HUES6 (cell line): ENCODE data around the gene FOXF1.

Experiments
- H3K27ac ChIP-seq: 2 replicates; pipeline ENCODE4 v1.7.0; 2013; ENCODE audit warnings: low read depth, mild to moderate bottlenecking, low read length, inconsistent platforms
- H3K27me3 ChIP-seq: 2 replicates; pipeline ENCODE4 v1.6.1; 2013; ENCODE audit warnings: low read length; ENCODE audit not compliant: control insufficient read depth, insufficient read depth
- H3K36me3 ChIP-seq: 2 replicates; pipeline ENCODE4 v1.6.1; 2013; ENCODE audit warnings: low read length; ENCODE audit not compliant: control insufficient read depth, insufficient read depth
- H3K4me1 ChIP-seq: 2 replicates; pipeline ENCODE4 v1.6.1; 2013; ENCODE audit warnings: low read length; ENCODE audit not compliant: control insufficient read depth, insufficient read depth
- H3K4me3 ChIP-seq: 2 replicates; pipeline ENCODE4 v1.5.1; 2013; ENCODE audit warnings: low read depth, low read length
- H3K9ac ChIP-seq: one replicate; pipeline ENCODE4 v1.6.1; 2013; ENCODE audit warnings: mild to moderate bottlenecking, low read length
- H3K9me3 ChIP-seq: 2 replicates; pipeline ENCODE4 v1.6.1; 2013; ENCODE audit warnings: low read depth, low read length; ENCODE audit not compliant: control insufficient read depth, insufficient read depth

FOXF1 gene

GRCh38 chr16:86505899-86506864, 4.1 kb upstream of the FOXF1 start:
- Histone ChIP-seq H3K4me1 (peaks cover 37% of the 10 kb centered on the region), H3K4me3 (no peak overlapping the region), H3K27me3 (peaks cover 99% of the 10 kb centered on the region), H3K9me3 (no peaks in the 10 kb centered on the region), H3K27ac (no peak overlapping the region), H3K9ac (no peak overlapping the region), H3K36me3 (no peaks in the 10 kb centered on the region)

- peak overlapping the region; percentile 7 for H3K9ac ChIP-seq
Observed at GRCh38 chr16:86507173-86508027, 2.9 kb upstream of the FOXF1 start.

GRCh38 chr16:86508028-86508946, 2.0 kb upstream of the FOXF1 start:
- Histone ChIP-seq H3K27ac (no peak overlapping the region), H3K27me3 (peaks cover 99% of the 10 kb centered on the region), H3K4me3 (peak overlapping the region; percentile 56), H3K36me3 (no peaks in the 10 kb centered on the region), H3K9ac (peak overlapping the region; percentile 28), H3K4me1 (peaks cover 51% of the 10 kb centered on the region), H3K9me3 (no peaks in the 10 kb centered on the region)

More at GRCh38 chr16:86507173-86508027, 2.9 kb upstream of the FOXF1 start:
- Histone ChIP-seq H3K36me3 (no peaks in the 10 kb centered on the region), H3K27ac (no peak overlapping the region), H3K4me3 (peak overlapping the region; percentile 56), H3K4me1 (peaks cover 44% of the 10 kb centered on the region), H3K27me3 (peaks cover 99% of the 10 kb centered on the region), H3K9me3 (no peaks in the 10 kb centered on the region)

- Histone ChIP-seq H3K36me3 (no peaks in the 10 kb centered on the region), H3K4me3 (peak overlapping the region; percentile 56), H3K27ac (no peak overlapping the region), H3K9me3 (no peaks in the 10 kb centered on the region), H3K4me1 (peaks cover 55% of the 10 kb centered on the region), H3K9ac (no peak overlapping the region), H3K27me3 (peaks cover 99% of the 10 kb centered on the region)
Observed at GRCh38 chr16:86508947-86509758, 1.2 kb upstream of the FOXF1 start.

- no peaks in the 10 kb centered on the region for H3K36me3 ChIP-seq
- no peak overlapping the region for H3K9ac ChIP-seq
- peaks cover 99% of the 10 kb centered on the region for H3K27me3 ChIP-seq
- peak overlapping the region; percentile 56 for H3K4me3 ChIP-seq
- H3K4me1 ChIP-seq, result peaks cover 53% of the 10 kb centered on the region
- H3K9me3 ChIP-seq, result no peaks in the 10 kb centered on the region
- H3K27ac ChIP-seq, result no peak overlapping the region
Observed at GRCh38 chr16:86509759-86510464, 415 bp upstream of the FOXF1 start.

- Histone ChIP-seq H3K9ac (peak overlapping the region; percentile 39), H3K27ac (no peak overlapping the region), H3K4me1 (peaks cover 53% of the 10 kb centered on the region), H3K36me3 (no peaks in the 10 kb centered on the region), H3K27me3 (peaks cover 99% of the 10 kb centered on the region), H3K4me3 (peak overlapping the region; percentile 43), H3K9me3 (no peaks in the 10 kb centered on the region)
Observed at GRCh38 chr16:86511317-86512161, 1.2 kb downstream of the FOXF1 start.

GRCh38 chr16:86512301-86512859, 2.1 kb downstream of the FOXF1 start:
- Histone ChIP-seq H3K9me3 (no peaks in the 10 kb centered on the region), H3K4me1 (peaks cover 53% of the 10 kb centered on the region), H3K9ac (peak overlapping the region; percentile 29), H3K27me3 (peaks cover 99% of the 10 kb centered on the region), H3K27ac (no peak overlapping the region), H3K4me3 (peak overlapping the region; percentile 43), H3K36me3 (no peaks in the 10 kb centered on the region)

- Histone ChIP-seq H3K27ac (no peak overlapping the region), H3K27me3 (peaks cover 99% of the 10 kb centered on the region), H3K4me3 (peak overlapping the region; percentile 43), H3K9ac (peak overlapping the region; percentile 29), H3K4me1 (peaks cover 49% of the 10 kb centered on the region), H3K9me3 (no peaks in the 10 kb centered on the region), H3K36me3 (no peaks in the 10 kb centered on the region)
Observed at GRCh38 chr16:86512860-86513470, 2.6 kb downstream of the FOXF1 start.
